ENCODE measurements around the gene CADPS2. TPM values are rescaled to one million over a fixed set of nuclear protein-coding genes. Genes with fewer than 3 reads are reported as not detected.

CADPS2 gene
- total and polyA plus RNA-seq, 2 of the 8 experiments (the other 6 are each of a cell fraction or from before 2014, with no cell fraction given): 8.9 to 22.3 TPM

- no peak overlapping the region for H2BK20ac ChIP-seq (ENCODE audit: low read length)
- ChIA-PET POLR2A (ENCODE audit: partially characterized antibody) (interaction anchor here (0.7 kb wide), 1 partner anchor 18 kb away, joined by 3 read pairs; no protein-coding TSS in a partner anchor), CTCF (ENCODE audit: partially characterized antibody) (interaction anchor here (0.6 to 0.9 kb wide), 2 partner anchors 8 to 61 kb away, joined by 3 read pairs; no protein-coding TSS in a partner anchor)
- no peak overlapping the region for H3K4me2 ChIP-seq (ENCODE audit: insufficient read depth in 1 of 2, low read depth in 2 of 2, low read length in 2 of 2)
- H3K36me3 ChIP-seq (ENCODE audit: control insufficient read depth in 2 of 4, insufficient read depth in 4 of 4, low read length in 3 of 4): no peaks in the 10 kb centered on the region
- H4K5ac ChIP-seq (ENCODE audit: insufficient read length, low read depth, low read length): no peak overlapping the region
- FAIRE-seq (no peak), DNase-seq (ENCODE audit: low read depth in 1 of 2, low spot score in 2 of 2) (no peak)
- H2AK5ac ChIP-seq (ENCODE audit: low read depth, low read length): no peak overlapping the region
- no peak overlapping the region for H3K23ac ChIP-seq (ENCODE audit: insufficient read length)
- no peaks in the 10 kb centered on the region for H3K79me2 ChIP-seq (ENCODE audit: control insufficient read depth in 1 of 2, insufficient read depth in 2 of 2, low read length in 2 of 2)
- H3K9me3 ChIP-seq (ENCODE audit: insufficient read depth in 2 of 2, low read depth in 1 of 2, low read length in 1 of 2): no peaks in the 10 kb centered on the region
- no peaks in the 10 kb centered on the region for H3K27me3 ChIP-seq (replicated peaks in 1 of 4; ENCODE audit: control insufficient read depth in 3 of 4, extremely low read depth in 1 of 4, insufficient read depth in 3 of 4, low read length in 3 of 4)
- H2BK5ac ChIP-seq (ENCODE audit: low read depth, low read length): no peak overlapping the region
- no peak overlapping the region for H4K8ac ChIP-seq (ENCODE audit: extremely low read depth, insufficient read depth, low read length)
- H2BK120ac ChIP-seq (replicated peaks; ENCODE audit: low read depth, low read length): no peak overlapping the region
- no peak overlapping the region for H2AFZ ChIP-seq (ENCODE audit: low read length)
- no peaks in the 10 kb centered on the region for H3K79me1 ChIP-seq (ENCODE audit: low read depth, low read length)
- H3K4me1 ChIP-seq (replicated peaks in 1 of 4; ENCODE audit: control insufficient read depth in 3 of 4, insufficient read depth in 4 of 4, low read length in 3 of 4): peaks cover 0 to 12% (median 6%) of the 10 kb centered on the region in 4 experiments; a peak in 4 of 7 replicates
- no peak overlapping the region for H3K27ac ChIP-seq (ENCODE audit: low read depth, low read length)
- H4K91ac ChIP-seq (replicated peaks; ENCODE audit: insufficient read length, low read length): no peak overlapping the region
- H3K4ac ChIP-seq (replicated peaks; ENCODE audit: insufficient read length, low read depth, low read length): no peak overlapping the region
- no peak overlapping the region for H3K56ac ChIP-seq (replicated peaks; ENCODE audit: insufficient read length, low read depth, low read length)
- 78% methylated on average over 2 of the region's 2 CpGs; no CpG with 5 or more reads in 1 of the 2 experiments for WGBS, 2 experiments (ENCODE audit: extremely low coverage in 1 of 2, insufficient coverage in 1 of 2, insufficient read length in 1 of 2, insufficient replicate concordance in 2 of 2, low coverage in 1 of 2, low lambda C conversion rate in 2 of 2, missing lambda C conversion rate in 1 of 2)
- H4K20me1 ChIP-seq (replicated peaks in 1 of 2; ENCODE audit: control insufficient read depth in 1 of 2, insufficient read depth in 2 of 2, low read length in 2 of 2): no peaks in the 10 kb centered on the region
- no peak overlapping the region for H3K18ac ChIP-seq (ENCODE audit: extremely low read depth, low read length)
- H3K14ac ChIP-seq (ENCODE audit: insufficient read length): no peak overlapping the region
- no peak overlapping the region for H2BK12ac ChIP-seq (ENCODE audit: low read depth, low read length)
- H3K23me2 ChIP-seq (ENCODE audit: low read depth, low read length): no peaks in the 10 kb centered on the region
- no peak overlapping the region for H3K4me3 ChIP-seq (ENCODE audit: extremely low read depth in 1 of 4, insufficient read depth in 2 of 4, low read depth in 3 of 4, low read length in 4 of 4)
- H2BK15ac ChIP-seq (ENCODE audit: low read length): no peak overlapping the region
- no peak overlapping the region for H3K9ac ChIP-seq (replicated peaks in 1 of 4; ENCODE audit: extremely low read depth in 1 of 4, low read depth in 3 of 4, low read length in 3 of 4)
- TF ChIP-seq RFX5 (IDR thresholded peaks at IDR 0.05; ENCODE audit: borderline replicate concordance, low read depth, low read length) (no peak), ZNF274 (IDR thresholded peaks at IDR 0.05; ENCODE audit: borderline replicate concordance, extremely low read depth, low read length) (no peak), RXRA (IDR thresholded peaks at IDR 0.05; ENCODE audit: insufficient read depth, low read depth, low read length) (no peak)
Measured at GRCh38 chr7:122750389-122750788, 135.9 kb downstream of the CADPS2 start.

All from H1 (cell line).